GM18502 (cell line): ENCODE data around the gene COL4A1.

Experiments
- ATAC-seq: cut with Tn5 transposase; IDR thresholded peaks from one replicate; pipeline ENCODE4 v1.9.1; 2021; ENCODE audit warnings: mild to moderate bottlenecking; ENCODE audit not compliant: unreplicated experiment, poor library complexity

COL4A1 gene

DNA sequence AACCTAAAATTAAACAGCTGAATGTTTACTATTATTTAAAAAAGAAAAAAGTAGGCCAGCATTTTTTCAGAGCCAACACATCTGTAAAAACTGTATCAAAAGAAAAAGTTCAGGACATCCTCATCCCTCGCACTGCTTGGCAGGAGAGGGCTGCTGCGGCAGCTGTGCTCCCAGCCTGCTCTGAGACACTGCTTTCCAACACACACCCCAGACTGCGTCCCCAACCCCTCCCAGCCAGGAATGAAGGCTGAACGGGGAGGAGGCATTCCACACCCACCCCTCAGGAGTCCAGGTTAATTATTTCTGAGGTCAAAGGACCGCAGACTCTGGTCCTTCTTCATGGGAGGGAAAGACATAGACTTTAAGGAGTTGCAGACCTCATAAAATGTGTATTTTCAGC lies 43.1 kb downstream of the COL4A1 start:
- ATAC-seq, result no peak

DNA sequence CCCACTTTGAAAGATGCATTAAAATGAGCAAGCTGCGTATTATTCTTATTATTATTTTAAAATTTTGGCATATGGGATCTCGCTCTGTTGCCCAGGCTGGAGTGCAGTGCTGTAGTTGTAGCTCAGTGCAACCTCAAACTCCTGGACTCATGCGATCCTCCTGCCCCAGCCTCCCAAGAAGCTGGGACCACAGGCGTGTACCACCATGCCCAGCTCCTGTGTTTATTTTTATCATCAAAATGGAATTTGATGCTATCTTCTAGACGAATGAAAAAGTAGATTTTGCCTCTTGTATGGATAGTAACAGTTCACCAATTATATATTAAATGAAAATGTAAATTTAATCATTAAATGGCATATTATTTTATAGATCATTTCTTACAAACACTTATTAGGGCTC lies 43.6 kb downstream of the COL4A1 start:
- ATAC-seq, result no peak

DNA sequence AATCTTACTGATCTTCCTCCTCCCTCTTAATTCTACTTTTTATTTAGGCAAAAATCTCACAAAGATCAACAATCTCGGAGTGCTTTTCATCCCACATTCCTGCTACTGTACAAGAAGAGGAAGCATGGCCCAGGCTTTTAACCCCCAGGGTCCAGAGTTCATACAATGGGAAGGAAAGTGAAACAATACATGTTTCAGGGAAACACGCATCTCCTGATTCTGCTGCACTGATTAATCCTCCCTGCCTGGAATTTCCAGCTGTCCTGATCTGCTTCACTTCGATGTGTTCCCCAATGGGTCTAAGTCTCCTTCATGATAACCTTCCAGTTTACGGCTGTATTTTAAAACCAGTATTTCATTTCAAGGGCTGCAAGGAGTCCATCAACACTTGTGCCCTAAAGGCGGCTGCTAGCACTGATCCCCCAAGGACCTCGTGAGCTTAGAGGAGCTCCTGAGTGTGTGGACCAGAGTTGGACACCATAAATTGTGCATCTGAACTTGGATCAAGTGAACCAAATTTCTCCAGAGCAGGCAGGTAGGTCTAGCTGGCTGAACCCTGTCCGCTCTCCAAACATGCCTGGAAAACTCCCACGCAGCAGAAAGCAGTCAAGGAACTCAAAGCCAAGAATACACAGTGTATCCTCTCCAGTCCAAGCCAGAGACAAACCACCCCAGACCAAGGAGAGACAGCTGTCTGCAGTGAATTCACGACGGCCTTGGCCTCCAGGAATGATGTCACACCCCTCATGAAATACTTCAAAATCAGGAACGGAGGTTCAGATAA lies 44.3 kb downstream of the COL4A1 start:
- no peak for ATAC-seq

DNA sequence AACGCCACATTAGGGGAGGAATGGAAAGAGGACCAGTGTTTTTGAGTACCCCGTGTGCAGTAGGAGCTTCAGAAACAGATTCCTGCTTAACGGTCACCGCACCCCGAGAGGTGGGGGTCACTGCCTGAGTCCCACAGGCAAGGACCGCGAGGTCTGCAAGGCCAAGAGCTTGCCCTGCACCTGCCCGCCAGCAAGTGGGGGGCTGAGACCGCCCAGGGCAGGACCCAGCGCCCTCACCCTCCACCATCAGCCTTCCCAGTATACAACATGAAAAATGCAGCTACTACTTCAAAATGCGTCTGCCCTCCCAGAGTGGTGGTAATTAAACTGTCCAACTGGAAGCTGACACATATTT lies 44.9 kb downstream of the COL4A1 start:
- ATAC-seq, result no peak

DNA sequence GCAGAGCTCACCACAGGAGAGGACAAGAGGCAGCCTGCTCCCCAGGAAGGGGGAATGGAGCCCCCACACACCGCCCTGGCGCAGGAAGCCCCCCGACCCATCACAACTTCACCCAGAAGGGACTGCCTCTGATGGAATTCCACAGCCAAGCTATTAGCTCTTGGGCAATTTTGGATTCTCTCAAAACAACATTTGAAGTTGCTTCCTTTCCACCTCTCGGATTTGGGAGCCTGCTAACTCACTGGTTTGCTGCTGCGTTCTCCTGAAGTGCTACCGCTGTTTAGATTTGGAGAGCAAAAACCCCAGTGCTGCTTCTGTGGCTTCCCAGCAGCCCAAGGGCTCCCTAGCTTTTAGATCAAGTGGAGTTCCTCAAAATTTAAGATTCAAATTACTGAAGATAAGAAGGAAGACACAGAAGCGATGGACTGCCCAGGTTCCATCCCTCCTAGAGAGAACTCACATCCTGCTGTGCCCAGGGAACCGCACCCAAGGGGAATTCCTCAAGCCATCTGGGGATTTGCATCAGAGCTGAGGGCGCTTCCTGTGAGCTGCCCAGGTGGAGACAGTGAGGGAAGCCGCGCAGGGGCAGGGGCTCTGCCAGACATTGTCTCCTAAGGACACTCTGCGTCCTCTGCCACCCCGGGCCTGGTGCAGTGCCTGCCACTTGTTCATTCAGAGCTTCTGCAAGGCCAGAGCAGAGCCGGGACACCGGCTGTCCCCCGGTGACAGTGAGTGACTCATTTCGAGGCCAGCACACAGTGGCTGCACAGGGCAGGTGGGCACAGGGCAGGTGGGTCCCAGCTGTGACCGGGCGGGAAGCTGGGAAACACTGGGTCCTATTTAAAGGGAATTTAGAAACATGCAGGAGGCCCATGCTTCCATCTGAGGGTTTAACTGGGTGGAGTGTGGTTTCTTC lies 45.5 kb downstream of the COL4A1 start:
- ATAC-seq, result peak; percentile 64

DNA sequence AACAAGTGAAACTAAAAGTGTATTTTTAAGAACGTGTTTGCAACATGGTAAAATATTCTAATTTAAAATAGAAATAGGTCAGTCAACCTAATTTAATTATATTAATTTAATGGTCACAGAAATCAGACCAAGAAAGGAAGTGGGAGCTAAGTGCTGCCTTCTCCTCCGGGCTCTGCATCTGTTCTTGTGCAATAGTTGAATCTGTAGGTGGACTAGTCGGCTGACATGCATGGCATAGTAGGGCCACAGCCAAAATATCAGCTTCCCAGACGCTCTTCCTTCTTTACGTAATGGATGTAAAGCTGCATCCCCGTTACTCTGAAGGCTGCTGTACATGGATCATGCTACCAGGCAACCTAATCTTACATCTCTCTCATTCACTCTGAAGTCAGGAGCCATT lies 47.3 kb downstream of the COL4A1 start:
- no peak for ATAC-seq

DNA sequence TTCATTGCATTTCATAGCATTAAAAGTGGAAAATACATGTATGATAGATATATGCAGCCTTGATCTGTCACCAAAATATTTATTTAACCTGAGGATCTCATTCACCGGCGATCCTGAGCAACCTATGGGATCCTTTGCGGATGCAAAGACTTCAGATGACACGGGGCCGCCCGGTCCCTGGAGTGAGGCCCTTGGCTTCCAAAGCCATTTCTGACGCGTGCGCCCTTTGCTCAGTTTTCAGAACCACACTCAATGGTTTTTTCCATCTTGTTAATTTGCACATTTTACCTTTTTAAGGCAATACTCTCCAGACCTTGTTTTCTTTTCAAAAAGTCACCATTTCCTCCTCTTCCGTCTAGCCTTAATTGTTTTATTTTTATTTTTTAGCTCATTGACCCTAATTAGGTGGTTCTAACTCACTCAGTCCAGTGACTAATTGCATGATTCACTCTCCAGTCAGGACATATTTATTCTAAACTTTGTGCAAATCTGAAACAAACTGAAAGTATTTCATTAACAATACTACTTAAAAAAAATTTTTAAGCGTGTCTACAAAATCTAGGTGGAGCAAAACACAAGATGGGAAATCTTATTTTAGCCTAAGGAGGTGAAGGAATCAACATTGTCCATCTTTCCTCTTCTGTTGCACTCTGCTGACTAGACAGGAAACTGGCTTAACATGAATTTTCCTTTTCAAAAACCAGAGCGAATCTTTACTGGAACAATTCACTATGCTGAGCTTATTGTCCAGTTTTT lies 47.9 kb downstream of the COL4A1 start:
- no peak for ATAC-seq

DNA sequence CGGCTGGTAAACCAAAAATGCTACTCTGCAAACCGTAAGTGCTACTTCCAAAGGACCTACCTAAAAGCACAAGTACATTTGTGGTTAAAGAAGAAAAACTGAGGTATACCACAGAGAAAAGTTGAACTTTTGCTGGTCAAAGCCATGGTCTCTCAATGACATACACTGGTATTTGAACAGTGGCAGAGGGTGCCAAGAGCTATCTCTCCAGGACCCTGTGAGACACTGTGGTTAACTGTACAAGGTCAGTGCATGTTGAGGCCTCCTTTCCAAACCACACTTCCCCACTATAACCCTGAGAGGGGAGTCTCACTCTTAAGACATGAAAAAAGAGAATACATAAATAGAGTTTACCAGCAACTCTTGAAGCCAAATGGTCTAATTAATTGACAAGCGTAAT lies 49.5 kb downstream of the COL4A1 start:
- no peak for ATAC-seq

DNA sequence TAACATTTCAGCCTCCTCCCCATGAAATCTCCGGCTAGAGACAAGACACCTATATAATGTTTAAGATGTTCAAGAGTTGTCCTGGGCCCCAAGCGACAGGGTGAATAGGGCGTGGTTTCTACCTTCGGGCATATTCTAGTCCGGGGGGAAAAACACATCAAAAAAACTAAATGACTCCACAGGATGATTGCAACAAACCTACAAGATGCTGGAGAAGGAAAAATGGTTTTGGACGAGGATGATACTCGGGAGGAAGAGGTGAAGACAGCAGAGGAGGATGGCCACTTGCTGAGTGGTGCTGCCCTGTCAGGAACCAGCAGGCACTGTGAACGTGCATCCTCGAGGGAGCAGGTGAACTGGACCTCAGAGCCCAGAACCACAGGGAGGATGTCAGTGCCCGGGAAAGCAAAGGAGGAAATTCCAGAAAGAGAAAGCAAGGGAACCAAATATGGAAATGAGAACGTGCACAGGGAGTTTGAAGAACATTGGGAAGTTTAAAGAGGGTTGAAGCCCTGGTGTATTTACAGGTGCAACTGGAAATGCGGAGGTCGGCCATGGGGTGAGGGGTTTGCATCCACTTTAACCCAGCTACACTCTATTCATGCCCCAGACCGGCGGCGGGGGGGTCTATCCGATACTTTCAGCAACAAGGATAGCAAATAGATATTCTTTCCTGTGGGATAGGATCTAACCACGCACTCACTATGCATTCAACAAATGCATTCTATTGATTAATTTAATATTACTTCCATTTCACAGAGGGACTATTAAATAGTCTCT lies 50.6 kb downstream of the COL4A1 start:
- no peak for ATAC-seq

DNA sequence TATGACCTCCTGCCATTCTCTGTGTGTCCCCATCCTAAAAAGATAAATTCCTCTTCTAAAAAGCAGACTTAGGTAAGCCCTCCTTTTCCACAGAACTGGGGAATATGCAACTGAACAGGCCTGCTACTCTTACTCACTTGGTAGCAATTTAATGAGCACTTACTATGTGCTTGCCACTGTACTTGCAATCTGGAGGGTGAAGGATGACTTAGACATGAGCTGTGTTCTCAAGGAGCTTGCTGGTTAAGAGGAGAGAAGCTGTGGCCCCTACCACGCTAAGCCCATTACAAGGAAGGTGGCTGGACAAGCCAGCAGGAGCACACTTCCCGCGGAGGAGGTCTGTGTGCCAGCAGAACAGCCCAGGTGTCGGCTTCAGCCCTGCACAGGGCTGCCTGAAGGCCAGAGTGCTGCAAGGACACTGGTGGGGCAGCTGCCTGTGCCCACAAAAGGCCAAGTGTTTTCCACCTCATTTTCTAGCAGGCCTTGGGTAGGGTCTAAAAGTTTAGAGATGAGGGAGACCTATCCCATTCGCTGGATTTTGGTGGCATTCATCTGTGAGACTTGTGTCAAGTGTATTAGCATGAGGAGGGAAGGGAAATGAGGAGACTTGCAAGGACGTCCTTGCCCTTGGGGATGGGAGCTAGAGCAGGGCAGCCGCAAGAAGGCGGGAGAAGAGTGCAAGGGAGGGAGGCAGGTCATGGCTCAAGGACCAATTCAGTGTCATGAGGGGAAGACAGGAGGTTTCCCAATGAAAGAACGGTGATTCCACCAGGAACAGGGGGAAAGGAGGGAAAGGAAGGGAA lies 52.0 kb downstream of the COL4A1 start:
- ATAC-seq, result no peak

DNA sequence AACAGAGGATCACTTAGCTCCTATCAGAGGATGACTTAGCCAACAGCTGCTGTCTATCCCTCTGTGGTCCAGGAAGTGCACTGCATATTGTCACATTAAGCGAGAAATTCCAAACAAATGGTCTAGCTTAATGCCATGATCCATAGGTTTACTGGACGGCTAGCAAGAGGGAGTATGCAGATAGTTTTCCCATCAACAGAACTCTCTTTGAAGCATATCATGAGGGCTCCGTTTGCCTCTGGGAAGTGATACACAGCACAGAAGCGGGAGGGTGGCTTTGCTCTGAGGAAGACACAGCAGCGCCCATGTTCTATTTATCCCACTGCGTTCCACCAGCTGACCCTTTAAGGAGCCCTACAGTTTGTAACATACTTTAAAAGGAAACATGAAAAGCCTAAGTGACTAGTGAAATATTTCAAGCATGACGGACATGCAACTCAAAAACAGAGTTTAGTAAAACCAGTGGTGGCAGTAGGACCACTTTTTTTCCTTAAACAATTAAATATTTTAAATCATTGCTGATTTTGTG lies 52.7 kb downstream of the COL4A1 start:
- ATAC-seq, result no peak

DNA sequence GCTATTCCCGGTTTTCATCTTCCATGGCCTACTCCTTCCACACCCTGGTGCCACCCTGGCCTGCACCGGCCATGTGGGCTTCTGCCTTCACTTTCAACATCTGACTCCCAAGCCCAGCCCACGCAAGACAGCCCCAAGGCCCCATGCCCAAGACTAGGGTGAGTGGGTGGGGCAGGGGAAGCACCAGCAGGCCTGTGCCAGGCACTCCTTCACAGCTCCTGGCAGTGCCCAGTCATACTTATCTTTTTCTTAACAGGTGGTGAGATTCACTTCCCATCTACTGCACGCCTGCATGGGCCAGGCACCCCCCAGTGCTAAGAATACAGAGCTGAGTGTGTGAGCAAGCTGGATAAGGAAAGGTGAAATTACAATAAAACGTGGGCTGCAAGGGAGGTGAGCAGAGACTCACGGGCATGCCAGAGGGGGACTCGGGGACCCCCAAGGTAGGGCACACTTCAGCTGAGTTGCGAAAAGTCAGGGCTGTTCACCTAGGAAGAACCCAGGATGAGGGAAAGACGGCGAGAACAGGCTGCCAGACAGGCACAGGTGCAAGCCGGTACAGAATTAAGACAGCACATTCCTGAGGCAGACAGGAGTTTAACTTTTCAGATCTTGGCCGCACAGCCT lies 55.7 kb downstream of the COL4A1 start:
- ATAC-seq, result no peak

DNA sequence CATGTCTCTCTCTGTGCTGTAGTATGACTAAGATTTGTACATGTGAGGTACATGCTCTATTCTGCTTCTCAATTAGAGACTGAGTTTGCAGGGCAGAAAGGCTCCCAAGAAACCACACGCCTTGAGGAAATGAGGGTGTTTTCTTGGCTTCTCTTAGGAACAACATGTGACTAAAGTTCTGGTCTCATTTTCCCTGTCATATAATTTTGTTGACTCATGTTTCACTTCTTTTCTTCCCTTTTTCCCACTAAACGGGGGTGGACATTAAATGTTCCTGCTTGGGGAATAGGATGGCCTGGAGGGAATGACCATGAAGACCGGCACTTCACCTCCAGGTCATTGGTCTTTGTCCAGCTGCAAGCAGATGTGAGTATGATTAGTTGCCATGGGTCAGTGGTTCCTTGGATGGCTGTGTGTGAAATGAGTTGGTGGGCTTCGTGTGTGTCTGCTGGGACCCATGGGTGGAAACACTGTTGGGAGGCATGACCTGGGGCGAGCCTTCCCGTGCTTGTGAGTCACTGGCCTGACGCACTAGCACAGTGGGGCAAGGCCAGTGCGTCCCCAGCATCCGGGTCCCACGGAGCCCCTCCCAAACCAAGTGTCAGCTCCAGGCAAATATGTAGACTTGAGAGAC lies 56.6 kb downstream of the COL4A1 start:
- ATAC-seq, result no peak

DNA sequence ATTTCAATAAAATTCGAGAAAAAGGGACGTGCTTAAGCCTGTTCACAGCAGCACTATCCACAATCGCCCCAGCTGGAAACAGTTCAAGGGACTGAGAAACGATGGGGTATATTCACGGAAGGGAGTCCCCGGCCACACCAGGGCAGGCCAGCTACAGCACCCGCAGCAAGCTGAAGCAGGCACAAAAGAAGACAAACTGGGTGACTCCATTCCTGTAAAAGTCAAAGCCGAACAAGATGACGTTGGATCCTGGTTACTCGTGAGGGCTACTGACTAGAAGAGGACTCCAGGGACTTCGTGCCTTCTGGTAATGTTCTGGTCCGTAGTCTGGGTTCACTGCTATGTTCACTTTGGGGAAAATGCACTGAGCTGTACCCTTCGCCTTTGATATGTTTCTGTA lies 57.6 kb downstream of the COL4A1 start:
- ATAC-seq, result no peak

DNA sequence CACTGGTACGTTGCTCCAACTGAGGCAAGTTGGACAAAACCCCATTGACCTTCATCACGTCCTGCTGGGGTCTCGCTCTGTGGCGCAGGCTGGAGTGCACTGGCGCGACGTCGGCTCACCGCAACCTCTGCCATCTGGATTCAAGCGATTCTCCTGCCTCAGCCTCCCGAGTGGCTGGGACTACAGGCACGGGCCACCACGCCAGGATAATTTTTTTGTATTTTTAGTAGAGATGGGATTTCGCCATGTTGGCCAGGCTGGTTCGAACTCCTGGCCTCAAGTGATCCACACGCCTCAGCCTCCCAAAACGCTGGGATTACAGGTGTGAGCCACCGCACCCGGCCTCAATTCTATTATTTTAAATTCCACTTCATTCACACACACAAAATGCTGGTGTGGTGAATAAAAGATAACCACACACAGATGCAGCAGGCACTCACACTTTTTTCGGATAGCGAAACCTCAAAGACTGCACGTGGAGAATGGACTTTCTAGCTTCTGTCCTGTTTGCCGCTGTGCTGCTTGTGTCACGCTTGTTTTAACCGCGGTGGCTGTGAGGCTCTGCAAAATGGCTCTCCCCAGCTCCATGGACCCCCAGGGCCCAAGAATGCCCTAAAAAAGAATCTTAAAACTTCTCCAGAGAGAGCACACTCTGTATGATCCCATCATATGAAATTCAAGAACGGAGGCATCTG lies 58.4 kb downstream of the COL4A1 start:
- no peak for ATAC-seq

DNA sequence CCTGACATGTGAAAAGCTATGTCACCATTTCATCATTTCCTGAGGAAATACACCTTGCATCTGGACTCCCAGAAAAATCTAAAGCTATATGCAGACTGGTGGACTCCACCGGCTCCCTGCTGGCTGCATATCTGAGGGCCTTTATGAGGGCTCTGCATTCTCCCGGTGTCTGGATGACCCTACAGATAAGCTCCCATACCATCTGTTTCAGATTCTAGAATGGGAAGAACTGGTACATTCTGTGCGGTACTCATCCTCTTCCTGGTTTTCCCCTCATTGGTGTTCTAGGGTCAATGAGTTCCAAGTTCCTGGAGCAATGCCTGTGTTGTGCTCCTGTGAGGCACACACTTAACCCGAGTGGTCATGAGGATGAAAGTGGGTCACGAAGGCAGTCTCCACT lies 60.4 kb downstream of the COL4A1 start:
- ATAC-seq, result no peak

DNA sequence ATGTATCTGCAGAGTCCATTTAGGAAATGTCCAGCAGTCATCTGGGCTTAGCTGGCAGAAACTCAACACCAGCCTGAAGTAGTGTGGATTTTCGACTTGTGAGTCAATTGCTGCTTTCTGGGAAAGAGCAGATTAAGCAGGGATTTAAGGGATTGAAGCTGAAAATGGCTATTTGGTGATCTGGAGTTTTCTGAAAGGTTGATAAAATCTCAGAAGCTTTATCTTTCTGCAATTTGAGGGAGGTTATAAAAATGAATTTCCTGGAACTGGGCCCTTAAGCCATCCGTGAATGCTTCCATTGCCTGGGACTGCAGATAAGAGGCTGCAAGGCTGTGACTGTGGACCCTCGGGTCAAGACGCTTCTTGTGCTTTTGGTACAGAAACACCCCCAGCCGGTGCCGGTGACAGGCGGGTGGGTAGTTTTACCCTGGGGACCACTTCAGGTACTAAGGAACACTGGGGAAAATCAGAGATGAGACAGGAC lies 61.5 kb downstream of the COL4A1 start:
- no peak for ATAC-seq

DNA sequence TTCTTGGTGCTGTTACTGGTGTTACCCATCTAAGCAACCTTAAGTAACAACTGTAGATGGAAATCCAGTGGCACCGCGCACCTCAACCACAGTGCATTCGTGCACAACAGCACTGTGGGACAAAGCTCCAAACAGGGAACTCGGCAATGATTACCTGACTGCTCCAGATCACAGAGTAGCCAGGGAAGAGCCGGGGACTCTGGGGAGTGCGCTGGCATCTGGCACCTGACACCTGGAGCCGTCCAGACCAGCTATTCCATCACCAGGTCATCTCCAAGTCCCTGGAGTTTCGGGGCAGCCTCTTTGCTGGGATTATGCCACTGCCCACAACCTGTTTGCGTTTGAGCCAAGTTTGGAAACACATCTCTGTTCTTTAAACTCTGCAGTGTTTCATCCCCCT lies 62.0 kb downstream of the COL4A1 start:
- no peak for ATAC-seq
